AG09309 (cell line): ENCODE data around the gene PLD1.

ENCODE experiments used
- DNase-seq: peaks from one replicate; pipeline ENCODE4 v3.0.0-alpha.2; 2010; ENCODE audit warnings: low read depth
- H3K4me3 ChIP-seq: 2 replicates; pipeline ENCODE4 v1.5.1; 2011; ENCODE audit warnings: mild to moderate bottlenecking, low read depth, low read length, moderate library complexity; ENCODE audit not compliant: control insufficient read depth
- CTCF ChIP-seq: IDR thresholded peaks from 2 replicates; pipeline ENCODE4 v1.5.1; 2011; ENCODE audit warnings: mild to moderate bottlenecking, low read depth, low read length, inconsistent platforms; ENCODE audit not compliant: insufficient read depth, control insufficient read depth; ENCODE audit errors: missing control alignments

The PLD1 gene

GRCh38 chr3:171768281-171768900 is 41.9 kb downstream of the PLD1 start:
- no peak overlapping the region for H3K4me3 ChIP-seq
- TF ChIP-seq CTCF, result no peak
- DNase-seq, result no peak

GRCh38 chr3:171765511-171765887 is 44.8 kb downstream of the PLD1 start:
- no peak overlapping the region for H3K4me3 ChIP-seq
- no peak for DNase-seq
- TF ChIP-seq CTCF, result no peak

GRCh38 chr3:171763392-171763791 is 46.9 kb downstream of the PLD1 start:
- H3K4me3 ChIP-seq, result no peak overlapping the region
- DNase-seq, result no peak
- no peak for TF ChIP-seq CTCF

GRCh38 chr3:171760477-171760876 is 49.8 kb downstream of the PLD1 start:
- no peak for DNase-seq
- H3K4me3 ChIP-seq, result no peak overlapping the region
- no peak for TF ChIP-seq CTCF

- H3K4me3 ChIP-seq, result no peak overlapping the region
- no peak for TF ChIP-seq CTCF
- DNase-seq, result no peak
These were observed 52.2 kb downstream of the PLD1 start for GRCh38 chr3:171758109-171758508.

- no peak for DNase-seq
- H3K4me3 ChIP-seq, result no peak overlapping the region
- no peak for TF ChIP-seq CTCF
These were observed 52.8 kb downstream of the PLD1 start for GRCh38 chr3:171757361-171758034.
